Bone marrow (tissue), 2 donors: ENCODE data around the gene RAET1L.
"Not testable (repeated sequence)": the region's sequence is repeated elsewhere in the genome, so short reads cannot be mapped to it uniquely, and the experiment has no call there.

Source experiments
- DNase-seq, 2 donors: peaks; one replicate each; lab custom pipeline; 2025; lab: John Stamatoyannopoulos, UW

Gene RAET1L

DNA sequence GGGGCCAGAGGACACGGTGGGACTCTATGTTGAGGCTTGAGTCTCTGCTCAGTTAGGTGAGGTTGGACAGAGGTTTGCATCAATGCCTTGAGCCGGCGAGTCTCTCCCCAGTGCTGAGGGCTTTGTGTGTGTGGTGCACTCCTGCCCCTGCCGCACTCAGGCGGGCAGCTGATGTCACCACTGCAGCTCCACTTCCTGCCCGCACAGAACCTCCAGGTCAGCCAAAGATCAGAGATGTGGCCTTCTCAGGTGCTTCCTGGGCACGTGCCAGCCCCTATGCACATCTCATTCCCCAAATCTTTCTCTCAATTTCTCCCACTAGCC lies 33.9 kb downstream of the RAET1L start:
- not testable (repeated sequence) for DNase-seq

DNA sequence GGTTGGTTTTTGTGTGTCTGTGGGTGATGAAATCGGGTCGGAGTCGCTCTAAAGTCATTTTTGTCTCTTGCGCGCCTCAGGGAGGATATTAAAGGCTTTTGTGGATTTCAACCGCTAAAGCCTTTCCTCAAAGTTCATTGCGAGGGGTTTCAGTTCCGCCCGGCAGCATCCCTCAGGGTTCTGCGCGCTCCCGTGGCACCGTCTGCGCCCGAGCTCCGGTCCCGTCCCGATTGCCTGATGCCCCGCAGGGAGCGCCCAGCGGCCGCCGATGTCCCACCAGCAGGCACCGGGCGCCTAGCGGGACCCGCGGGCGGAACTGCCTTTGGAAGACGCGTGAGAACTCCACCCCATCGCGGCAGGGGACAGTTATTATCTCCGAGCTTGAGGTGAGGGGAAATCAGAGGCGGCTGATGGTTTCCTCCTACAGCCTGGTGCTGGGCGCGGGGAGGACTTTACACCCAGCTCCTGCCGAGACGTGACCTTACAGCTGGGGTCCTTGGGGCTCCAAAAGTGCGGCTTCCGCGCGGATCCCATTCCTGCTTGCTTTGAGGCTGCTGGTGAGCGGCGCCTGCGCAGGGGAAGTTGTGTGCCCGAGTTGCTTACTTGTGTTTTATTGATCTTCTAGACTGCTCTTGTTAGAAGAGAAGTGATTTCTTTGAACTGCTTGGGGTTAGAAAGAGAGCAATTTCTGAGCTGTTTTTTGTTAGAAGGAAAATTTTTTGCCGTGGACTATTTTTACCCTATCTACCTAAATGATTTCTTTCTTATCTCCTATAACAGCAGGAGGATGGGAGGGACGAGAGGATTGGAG lies 34.5 kb downstream of the RAET1L start:
- no peak for DNase-seq

DNA sequence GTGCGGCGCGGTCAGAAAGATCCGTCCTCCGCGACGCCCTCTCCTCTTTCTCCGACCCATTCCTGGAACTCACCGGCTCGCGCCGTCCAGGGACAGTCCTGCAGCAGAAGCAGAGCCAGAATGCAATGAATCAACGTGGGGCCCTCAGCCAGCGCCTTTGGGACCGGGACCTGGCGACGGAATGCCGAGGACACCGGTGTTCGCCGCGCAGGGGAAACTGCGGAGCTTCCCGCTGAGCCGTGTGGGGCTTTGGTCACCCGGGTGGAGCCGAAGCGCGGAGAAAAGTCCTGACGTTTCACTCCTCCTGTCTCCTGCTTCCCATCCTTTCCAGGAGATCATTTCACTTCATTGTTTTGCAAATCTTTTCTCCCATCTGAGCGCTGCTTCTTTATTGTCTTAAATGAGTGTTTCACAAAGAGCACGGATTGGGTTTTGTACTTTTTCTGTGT lies 35.1 kb downstream of the RAET1L start:
- DNase-seq = no peak

DNA sequence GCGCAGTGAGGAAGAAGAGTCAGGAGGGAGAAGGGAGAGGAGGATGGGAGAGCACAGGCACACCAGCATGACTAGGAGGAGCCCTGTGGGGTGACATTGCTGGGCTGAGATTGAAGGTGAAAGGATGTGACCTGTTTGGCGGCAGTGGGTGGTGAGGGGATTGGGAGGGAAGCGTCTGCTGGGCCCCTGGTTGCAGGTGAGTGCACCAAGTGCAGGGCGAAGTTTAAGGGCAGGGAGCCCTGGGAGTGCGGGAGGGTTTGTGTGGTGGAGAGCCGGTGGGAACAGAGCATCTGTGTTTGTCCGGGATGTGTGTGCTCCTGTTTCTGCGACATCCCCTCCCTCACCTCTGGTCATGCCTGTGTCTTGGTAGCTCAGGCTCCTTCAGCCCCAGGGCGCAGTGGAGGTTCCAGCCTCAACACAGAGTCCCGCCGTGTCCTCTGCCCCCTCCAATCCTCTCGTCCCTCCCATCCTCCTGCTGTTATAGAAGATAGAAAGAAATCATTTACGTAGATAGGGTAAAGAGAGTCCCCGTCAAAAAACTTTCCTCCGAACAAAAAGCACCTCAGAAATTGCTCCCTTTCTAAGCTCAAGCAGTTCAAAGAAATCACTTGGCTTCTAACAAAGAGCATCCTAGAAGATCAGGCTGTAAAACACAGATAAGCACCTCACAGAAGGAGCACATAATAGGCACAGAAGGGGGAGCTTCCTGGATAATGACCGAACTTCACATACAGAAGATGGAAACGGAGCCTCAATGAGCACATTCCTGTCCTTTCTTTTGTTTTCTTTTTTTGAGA lies 36.6 kb downstream of the RAET1L start:
- DNase-seq = no peak

DNA sequence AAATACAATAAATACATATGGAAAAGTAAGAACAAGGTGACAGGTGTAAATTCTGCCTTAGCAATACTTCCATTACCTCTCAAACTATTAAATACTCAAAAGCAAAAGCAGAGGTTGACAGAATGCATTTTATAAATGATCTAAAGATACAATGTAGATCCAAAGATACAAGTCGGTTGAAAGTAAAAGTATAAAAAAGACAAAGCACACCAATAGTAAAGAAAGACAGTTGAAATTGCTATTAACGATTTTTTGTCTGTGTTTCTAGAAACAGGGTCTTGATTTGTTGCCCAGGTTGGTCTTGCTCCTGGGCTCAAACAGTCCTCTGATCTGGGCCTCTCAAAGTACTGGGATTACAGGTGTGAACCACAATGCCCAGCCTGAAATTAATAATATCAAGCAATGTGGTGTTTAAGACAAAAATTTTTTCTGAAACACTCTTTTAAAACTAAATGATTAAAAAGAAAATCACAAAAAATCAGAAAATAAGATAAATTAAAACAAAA lies 37.7 kb downstream of the RAET1L start:
- DNase-seq = no peak

DNA sequence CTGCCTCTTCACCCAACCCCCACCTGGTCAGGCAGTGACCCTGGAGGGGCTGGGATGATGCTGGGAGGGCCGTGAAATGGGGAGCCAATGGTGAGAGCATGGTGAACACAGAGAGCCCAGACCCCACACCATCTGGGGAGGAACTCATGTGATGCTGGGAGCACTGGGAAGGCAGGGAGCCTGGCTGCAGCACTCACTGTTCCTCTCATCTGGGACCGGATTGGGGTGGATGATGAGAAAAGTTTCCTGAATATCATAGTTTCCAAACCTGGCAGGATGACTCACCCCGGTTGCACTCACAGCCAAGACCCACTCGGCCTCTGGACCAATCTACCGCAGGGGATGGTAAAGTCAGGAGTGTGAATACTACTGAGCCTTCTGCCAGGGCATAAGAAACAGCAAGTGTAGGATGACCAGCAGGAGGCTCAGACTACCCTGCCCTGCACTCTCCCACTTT lies 39.8 kb downstream of the RAET1L start:
- DNase-seq = no peak

DNA sequence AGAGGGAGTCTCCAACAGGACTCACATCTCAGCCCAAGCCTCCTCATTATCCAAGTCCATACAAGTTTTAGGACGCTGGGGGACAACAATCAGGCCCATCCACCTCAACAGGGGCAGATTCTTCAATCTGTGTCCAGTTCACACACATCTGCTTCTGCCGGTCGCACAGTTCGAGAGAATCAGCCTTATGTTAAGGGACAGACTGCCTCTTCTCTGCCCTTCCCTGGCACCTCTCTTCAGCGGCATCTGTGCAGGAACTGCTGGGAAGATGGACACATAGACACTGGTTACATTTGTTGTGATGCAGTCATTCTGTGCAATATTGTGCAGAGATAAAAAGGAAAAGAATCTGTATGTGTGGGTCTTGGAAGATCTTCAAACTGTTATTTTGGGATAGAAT lies 40.6 kb downstream of the RAET1L start:
- no peak for DNase-seq

DNA sequence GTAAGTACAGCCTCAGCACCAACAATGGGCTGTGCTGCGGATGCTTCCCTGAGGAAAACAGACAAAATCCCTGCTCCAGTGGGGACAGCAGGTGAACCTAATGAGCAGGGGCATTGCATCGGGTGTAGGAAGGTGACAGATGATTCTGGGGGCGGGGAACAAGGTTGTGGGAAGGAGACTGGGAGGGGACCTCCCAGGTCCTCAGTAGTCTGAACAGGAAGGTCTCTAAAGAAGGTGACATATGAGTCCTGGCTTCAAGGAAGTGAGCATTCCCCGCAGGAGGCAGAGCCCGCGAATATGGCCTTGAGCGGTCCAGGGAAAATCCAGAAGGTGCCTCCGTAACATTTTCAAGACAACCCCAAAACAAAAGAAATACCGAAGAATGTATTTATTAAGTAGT lies 42.2 kb downstream of the RAET1L start:
- no peak for DNase-seq

DNA sequence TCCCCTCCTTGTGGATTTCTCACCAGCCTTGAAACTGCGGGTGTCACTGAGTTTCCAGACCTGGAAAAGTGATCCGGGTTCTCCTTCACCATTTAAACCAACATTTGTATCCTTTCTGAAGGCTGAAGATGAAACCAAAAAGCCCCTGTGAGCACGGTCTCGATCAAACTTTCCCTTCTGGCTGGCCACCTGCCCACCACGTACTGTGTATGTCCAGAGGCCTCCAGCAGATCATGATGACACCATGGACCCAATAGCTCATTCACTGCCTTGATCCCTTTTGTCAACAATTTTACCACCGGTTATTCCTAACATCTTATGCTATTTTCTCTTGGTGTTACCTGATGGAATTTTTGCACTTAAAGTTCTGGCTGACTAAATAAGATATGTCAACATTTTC lies 46.0 kb downstream of the RAET1L start:
- no peak for DNase-seq

DNA sequence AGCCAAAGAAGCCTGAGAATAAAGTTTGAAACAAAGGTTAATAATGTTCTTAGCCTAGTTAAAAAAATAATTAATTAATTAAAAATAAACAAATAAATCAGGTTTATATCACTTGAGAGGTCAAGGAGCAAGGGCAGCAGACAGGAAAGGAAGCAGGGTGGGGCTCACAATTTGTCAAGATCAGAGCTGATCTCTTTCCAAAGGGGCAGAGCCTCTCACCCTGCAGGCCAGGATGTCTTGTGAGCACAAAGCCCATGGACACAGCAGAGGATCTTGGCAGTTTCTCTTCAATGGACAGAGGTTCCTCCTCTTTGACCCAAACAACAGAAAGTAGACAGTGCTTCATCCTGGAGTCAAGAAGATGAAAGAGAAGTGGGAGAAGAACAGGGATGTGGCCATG lies 46.7 kb downstream of the RAET1L start:
- DNase-seq = no peak

DNA sequence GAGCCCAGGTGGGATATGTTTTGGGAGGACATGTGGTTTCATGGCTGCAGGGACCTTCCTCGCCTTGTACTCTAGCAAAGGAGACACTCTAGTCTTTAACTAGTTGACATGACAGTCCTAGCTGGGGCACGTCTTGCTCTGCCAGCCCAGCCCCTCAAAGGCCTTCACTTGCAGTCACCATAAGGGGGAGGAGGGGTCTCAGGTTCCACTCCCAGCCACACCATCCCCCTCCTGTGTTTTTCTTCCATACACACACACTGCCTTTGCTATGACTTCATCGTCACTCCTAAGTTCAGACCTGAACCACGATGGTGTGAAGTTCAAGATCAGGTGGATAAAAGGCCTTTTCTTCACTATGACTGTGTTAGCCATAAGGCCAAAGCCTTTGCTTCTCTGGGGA lies 48.1 kb downstream of the RAET1L start:
- DNase-seq = no peak

DNA sequence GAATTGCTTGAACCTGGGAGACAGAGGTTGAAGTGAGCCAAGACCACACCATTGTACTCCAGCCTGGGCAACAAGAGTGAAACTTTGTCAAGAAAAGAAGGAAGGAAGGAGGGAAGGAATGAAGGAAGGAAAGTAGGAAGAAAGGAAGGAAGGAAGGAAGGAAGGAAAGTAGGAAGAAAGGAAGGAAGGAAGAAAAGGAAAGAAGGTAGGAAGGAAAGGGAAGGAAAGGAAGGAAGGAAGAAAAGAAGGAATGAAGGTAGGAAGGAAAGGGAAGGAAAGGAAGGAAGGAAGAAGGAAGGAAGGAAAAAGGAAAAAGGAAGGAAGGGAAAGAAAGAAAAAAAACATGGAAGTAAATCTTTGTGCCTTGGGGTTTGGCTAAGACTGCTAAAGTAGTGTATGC lies 49.9 kb downstream of the RAET1L start:
- no peak for DNase-seq

DNA sequence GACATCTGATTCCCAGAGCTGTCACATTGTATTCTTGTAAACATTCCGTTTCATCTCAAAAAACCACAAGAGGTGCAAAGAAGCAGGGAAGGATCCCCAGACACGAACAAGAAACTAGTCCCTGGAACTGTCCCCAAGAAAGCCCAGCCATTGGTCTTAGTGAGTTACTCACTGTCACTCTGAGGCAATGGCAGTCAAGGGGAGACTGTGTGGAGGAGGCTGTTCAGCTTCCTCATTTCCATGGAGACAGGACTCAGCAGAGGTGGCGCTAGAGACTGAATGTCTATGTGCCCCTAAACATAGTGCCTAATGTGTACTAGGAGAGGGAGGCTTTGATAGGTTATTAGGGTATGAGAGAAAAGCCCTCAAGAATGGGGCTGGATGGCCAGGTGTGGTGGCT lies 50.5 kb downstream of the RAET1L start:
- DNase-seq = no peak

DNA sequence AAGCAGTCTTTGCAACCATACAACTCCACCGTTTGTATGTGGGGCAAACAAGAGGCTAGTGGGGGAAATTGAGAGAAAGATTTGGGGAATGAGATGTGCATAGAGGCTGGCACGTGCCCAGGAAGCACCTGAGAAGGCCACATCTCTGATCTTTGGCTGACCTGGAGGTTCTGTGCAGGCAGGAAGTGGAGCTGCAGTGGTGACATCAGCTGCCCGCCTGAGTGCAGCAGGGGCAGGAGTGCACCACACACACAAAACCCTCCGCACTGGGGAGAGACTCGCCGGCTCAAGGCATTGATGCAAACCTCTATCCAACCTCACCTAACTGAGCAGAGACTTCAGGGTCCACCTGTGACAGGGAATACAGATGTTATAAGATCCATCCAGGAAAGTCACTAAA lies 50.9 kb downstream of the RAET1L start:
- DNase-seq = not testable (repeated sequence)

DNA sequence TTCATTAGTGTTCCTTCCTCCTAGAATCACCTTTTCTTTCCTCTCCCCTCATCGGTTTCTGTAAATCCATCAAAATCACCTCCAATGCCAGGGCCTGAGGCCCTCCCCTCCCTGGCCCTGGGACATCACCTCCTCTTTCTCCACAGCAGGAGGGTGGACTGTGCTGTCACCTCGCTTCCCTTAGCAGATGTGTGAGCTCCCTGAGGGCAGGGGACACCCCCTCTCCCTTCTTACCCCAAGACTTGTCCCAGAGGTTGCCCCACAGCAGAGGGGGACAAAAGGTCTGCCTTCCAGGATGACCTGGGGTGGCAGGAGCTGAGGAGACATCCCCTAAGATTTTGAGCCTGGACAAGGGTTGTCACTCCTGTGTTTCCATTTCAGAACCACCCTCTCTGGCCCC lies 55.7 kb downstream of the RAET1L start:
- no peak for DNase-seq

DNA sequence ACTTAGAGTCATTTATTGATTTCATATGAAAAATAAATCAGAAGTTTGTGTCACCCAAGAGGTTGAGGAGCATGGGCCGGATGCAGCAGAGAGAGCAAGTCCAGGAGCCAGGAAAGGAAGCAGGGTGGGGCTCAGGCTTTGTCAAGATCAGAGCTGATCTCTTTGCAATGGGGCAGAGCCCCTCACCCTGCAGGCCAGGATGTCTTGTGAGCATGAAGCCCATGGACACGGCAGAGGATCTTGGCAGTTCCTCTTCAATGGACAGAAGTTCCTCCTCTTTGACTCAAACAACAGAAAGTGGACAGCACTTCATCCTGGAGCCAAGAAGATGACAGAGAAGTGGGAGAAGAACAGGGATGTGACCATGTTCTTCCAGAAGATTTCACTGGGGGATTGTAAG lies 56.4 kb downstream of the RAET1L start:
- not testable (repeated sequence) for DNase-seq
